Large intestine (tissue), 3 donors: Measurements from ENCODE around the gene COL5A3. TPM values are rescaled to one million over a fixed set of nuclear protein-coding genes. Genes with fewer than 3 reads are reported as not detected.
A peak's percentile ranks its signal among the peaks of the same experiment; 100 is the strongest.

Experiments used
- DNase-seq, 2 donors: peaks; one replicate each; pipeline versions ENCODE4 v3.0.0 to v3.0.0-alpha.2; 2013
- H3K27ac ChIP-seq: one replicate; pipeline ENCODE4 v1.5.1; 2013; ENCODE audit warnings: low read length
- H3K27me3 ChIP-seq: 2 replicates; pipeline ENCODE4 v1.6.1; 2013; ENCODE audit warnings: low read length; ENCODE audit not compliant: control insufficient read depth, insufficient read depth
- H3K36me3 ChIP-seq: 2 replicates; pipeline ENCODE4 v1.6.1; 2013; ENCODE audit warnings: low read length; ENCODE audit not compliant: control insufficient read depth, insufficient read depth
- H3K4me1 ChIP-seq: one replicate; pipeline ENCODE4 v1.6.1; 2013; ENCODE audit warnings: low read length; ENCODE audit not compliant: control insufficient read depth, insufficient read depth
- H3K4me3 ChIP-seq: one replicate; pipeline ENCODE4 v1.5.1; 2013; ENCODE audit warnings: low read length
- H3K9me3 ChIP-seq: one replicate; pipeline ENCODE4 v1.6.1; 2013; ENCODE audit warnings: mild to moderate bottlenecking, low read depth, low read length, moderate library complexity; ENCODE audit not compliant: control insufficient read depth
- WGBS: methylation state at CpG from one replicate; pipeline ENCODE4 v1.1.5; 2013; ENCODE audit warnings: low lambda C conversion rate; ENCODE audit not compliant: insufficient coverage; 5-methylcytosine and 5-hydroxymethylcytosine counted together
- polyA plus RNA-seq: library from polyadenylated mRNA; unstranded; fragments of 120-200 nt; gene quantifications from one replicate; pipeline ENCODE4 v1.2.1, GENCODE V29; 2013

COL5A3 gene
- polyA plus RNA-seq, 1 donor: 5.6 TPM

DNA sequence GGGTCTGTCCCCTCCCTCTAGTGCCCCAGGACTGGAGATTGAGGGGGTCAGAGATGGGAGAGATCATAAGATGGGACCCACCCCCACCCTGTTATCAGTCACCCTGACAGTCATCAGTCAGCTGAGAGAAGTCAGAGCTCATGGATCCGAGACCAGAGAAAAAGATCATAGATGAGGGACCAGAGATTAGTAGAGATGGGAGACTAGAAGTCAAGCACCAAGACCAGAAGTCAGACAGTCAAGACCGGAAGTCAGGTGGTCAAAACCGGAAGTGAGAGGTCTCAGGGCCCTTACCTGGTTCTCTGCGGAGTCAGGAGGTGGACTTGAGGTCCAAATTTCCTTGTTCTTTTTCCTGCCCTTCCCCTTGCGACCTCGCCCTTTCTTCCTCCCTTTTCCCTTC, 7.0 kb downstream of the COL5A3 start:
- no peak for DNase-seq
- Histone ChIP-seq H3K27ac (no peak overlapping the region), H3K4me1 (no peaks in the 10 kb centered on the region), H3K27me3 (peaks cover 9% of the 10 kb centered on the region), H3K36me3 (no peaks in the 10 kb centered on the region), H3K4me3 (no peak overlapping the region), H3K9me3 (no peaks in the 10 kb centered on the region)
- WGBS: 40% methylated on average over 1 of the region's 6 CpGs

DNA sequence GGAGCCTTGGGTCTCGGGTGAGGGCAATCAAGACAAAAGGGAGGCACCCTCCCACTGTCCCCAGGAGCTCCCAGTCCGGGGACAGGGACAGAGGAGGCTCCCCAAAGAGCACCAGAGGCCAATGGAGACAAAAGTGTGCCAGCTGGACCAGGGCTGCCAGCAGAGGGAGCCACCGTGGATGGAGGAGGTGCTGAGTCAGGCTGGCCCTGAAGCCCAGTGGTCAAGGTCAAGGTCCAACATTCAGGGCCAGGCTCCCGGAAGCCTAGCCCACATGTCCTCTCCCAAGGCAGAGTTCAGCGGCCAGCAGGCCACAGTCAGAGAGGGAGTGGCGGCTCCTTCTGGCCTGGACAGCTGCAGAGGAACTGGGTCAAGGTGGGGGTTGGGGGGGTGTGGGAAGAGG, 8.4 kb downstream of the COL5A3 start:
- Histone ChIP-seq H3K4me3 (no peak overlapping the region), H3K27ac (no peak overlapping the region), H3K4me1 (no peaks in the 10 kb centered on the region), H3K36me3 (no peaks in the 10 kb centered on the region), H3K9me3 (no peaks in the 10 kb centered on the region), H3K27me3 (peaks cover 4% of the 10 kb centered on the region)
- WGBS: no CpG with 5 or more reads among the region's 6 CpGs
- DNase-seq: peak in 1 of 2 donors; percentile 22

DNA sequence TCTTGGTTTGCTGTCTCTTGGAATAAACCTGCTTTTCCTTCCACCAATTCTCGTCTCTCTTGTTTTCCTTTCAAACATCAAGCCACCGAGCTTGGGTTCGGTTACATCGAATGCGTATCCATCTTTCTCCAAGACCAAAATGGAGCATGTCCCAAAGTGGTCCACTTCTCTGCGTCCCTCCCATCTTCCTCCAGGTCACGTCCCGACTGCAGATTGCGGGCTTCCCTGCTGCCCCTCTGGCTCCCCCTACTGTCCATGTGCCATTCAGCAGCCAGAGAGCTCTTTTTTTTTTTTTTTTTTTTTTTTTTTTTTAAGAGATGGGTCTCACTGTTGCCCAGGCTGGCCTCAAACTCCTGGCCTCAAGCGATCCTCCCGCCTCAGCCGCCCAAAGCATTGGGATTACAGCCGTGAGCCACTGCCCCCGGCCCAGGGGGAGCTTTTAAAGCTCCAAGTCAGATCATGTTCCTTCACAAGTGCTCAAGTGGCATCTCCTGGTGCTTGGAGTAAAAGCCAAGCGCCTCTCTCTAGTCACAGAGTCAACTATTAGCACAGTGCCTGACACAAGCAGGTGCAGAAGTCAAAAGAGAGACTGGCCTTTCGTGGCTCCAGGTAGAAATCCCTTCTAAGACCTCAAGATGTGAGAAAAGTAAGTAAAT, 10.0 kb downstream of the COL5A3 start:
- Histone ChIP-seq H3K4me3 (no peak overlapping the region), H3K4me1 (no peaks in the 10 kb centered on the region), H3K27me3 (peaks cover 4% of the 10 kb centered on the region), H3K9me3 (no peaks in the 10 kb centered on the region), H3K27ac (no peak overlapping the region), H3K36me3 (no peaks in the 10 kb centered on the region)
- peak; percentile 31 to 38 for DNase-seq
- WGBS: 10% methylated on average over 5 of the region's 16 CpGs

DNA sequence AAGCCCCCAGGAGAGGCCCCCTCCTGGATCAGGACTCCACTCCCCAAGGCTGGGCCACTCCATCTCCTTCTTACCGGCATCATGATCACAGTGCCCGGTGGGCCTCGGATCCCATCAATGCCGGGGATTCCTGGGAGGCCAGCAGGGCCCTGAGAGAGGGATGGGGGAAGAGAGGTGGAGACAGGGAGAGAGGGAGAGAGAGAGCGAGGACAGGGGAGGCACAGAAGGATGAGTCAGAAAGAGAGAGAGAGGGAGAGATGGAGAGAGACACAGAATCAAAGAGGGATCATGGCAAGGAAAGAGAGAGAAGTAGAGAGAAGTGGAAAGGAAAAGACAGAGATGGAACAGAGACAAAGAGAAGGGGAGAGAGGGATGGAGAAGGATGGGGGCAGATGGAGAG, 13.8 kb downstream of the COL5A3 start:
- no peaks in the 10 kb centered on the region for H3K27me3 ChIP-seq
- WGBS: 42% methylated on average over 2 of the region's 5 CpGs
- no peak for DNase-seq
- no peak overlapping the region for H3K27ac ChIP-seq
- H3K4me3 ChIP-seq: no peak overlapping the region
- no peaks in the 10 kb centered on the region for H3K4me1 ChIP-seq
- H3K36me3 ChIP-seq: no peaks in the 10 kb centered on the region
- H3K9me3 ChIP-seq: no peaks in the 10 kb centered on the region

DNA sequence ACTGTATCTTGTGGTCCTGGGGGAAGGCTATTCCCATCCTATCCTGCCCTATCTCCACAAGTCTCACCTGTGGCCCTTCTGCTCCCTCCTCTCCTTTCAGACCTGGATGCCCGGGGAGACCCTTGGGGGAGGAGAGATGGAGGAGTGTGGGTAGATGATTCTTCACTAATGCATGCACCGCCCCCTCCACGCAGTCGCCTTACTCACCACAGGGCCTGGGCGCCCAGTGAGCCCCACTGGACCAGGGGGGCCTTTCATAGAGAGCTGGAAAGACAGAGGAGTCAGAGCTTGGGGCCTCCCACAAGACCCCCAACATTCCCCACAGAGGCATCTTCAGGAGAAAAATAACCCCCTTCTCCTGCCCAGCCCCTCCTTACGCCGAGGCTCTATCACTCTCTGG, 14.3 kb downstream of the COL5A3 start:
- no peak for DNase-seq
- Histone ChIP-seq H3K4me1 (no peaks in the 10 kb centered on the region), H3K27me3 (no peaks in the 10 kb centered on the region)

DNA sequence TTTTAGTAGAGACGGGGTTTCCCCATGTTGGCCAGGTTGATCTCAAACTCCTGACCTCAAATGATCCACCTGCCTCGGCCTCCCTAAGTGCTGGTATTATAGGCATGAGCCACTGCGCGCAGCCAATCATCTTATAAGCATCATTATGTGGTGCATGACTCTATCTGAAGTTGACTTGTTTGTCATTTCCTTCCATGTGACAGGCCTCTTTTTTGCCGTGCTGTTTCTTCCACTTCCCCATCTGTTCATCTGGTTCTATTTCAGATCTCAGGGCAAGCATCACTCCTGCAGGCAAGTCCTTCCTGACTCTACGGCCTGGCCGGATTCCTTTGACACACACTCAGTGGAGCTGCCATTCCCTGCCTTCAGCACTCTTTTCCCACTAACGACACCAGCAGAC, 15.2 kb downstream of the COL5A3 start:
- Histone ChIP-seq H3K4me3 (no peak overlapping the region), H3K27ac (no peak overlapping the region), H3K27me3 (no peaks in the 10 kb centered on the region), H3K4me1 (no peaks in the 10 kb centered on the region), H3K36me3 (no peaks in the 10 kb centered on the region), H3K9me3 (no peaks in the 10 kb centered on the region)
- 71% methylated on average over 1 of the region's 8 CpGs for WGBS
- no peak for DNase-seq

More for the DNA sequence above, 14.3 kb downstream of the COL5A3 start:
- no CpG with 5 or more reads among the region's 7 CpGs for WGBS
- Histone ChIP-seq H3K36me3 (no peaks in the 10 kb centered on the region), H3K9me3 (no peaks in the 10 kb centered on the region), H3K4me3 (no peak overlapping the region), H3K27ac (no peak overlapping the region)

DNA sequence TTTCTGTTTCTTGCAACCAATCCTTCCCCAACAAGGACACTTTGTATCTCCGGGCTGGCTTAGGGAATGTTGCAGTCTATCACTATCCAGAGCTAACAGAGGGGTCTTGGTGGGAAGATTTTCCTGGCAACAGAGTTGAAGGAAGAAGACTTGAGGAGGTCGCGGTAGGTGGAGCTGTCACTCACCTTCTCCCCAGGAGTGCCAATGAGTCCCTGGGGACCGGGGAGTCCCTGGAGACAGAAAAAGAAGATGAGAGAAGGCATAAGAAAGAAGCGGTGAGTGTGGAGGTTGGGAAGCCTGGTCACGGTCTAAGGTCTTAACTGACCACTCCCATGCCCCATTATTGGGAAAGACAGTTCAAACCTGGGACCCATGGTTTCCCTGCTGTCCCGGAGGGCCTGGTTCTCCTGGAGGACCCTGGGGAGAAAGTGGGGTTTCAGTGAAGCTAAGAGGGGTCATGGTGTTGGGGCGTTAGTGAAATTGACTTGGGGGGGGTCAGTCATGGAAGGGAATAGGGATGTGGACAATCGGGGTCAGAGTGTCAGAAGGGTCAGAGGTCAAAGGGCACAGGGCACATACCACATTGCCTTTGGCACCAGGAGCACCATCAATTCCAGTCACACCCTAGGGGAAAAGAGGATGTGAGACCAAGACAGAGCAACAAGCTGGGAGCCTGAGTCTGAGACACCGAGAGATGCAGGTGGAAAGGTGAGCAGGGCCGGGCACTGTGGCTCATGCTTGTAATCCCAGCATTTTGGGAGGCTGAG, 18.7 kb downstream of the COL5A3 start:
- Histone ChIP-seq H3K27ac (no peak overlapping the region), H3K36me3 (no peaks in the 10 kb centered on the region), H3K4me3 (no peak overlapping the region), H3K27me3 (no peaks in the 10 kb centered on the region), H3K4me1 (no peaks in the 10 kb centered on the region), H3K9me3 (no peaks in the 10 kb centered on the region)
- WGBS: no CpG with 5 or more reads among the region's 11 CpGs
- no peak for DNase-seq

DNA sequence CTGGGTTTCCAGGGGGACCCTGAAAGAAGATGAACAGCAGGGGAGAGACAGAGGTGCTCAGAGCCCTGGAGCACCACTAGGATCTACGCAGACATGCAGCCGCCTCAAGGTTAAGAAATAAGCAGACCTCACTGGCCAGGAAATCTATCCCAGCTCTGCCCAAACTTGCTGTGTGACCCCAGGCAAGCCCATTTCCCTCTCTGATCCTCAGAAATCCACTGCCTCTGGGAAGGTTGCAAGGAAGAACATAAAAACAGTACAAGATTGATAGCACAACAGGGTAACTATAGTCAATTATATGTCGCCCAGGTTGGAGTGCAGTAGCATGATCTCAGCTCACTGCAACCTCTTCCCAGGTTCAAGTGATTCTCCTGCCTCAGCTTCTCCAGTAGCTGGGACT, 20.8 kb downstream of the COL5A3 start:
- Histone ChIP-seq H3K36me3 (no peaks in the 10 kb centered on the region), H3K27me3 (no peaks in the 10 kb centered on the region), H3K4me1 (no peaks in the 10 kb centered on the region), H3K9me3 (no peaks in the 10 kb centered on the region), H3K27ac (no peak overlapping the region), H3K4me3 (no peak overlapping the region)
- WGBS: no CpG with 5 or more reads among the region's 3 CpGs
- DNase-seq: no peak

DNA sequence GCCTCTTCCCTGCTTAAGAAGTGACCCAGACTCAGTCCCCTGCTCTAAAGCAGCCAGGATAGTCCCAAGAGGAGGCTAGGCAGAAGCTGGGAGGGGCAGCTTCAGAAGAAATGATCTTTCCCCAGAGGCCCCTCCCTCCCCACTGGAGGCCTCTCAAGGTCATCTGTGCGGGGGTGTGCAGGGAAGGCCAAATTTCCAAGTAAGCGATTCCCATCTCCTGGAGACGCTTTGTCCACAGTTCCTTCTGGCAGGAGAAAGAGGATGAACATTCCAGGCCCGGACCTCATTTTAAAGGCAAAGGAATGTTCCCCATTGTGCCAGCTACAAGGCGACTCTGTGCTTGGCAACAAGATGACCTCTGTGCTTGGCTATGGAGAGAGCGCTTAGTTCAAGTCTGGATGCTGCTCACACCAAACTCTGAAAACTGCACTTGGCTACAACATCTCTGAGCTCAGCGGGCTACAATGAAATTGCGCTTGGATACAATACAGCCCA, 23.5 kb downstream of the COL5A3 start:
- Histone ChIP-seq H3K4me3 (no peak overlapping the region), H3K9me3 (no peaks in the 10 kb centered on the region), H3K27me3 (no peaks in the 10 kb centered on the region), H3K27ac (no peak overlapping the region), H3K36me3 (no peaks in the 10 kb centered on the region), H3K4me1 (no peaks in the 10 kb centered on the region)
- DNase-seq: no peak
- WGBS: no CpG with 5 or more reads among the region's 8 CpGs

DNA sequence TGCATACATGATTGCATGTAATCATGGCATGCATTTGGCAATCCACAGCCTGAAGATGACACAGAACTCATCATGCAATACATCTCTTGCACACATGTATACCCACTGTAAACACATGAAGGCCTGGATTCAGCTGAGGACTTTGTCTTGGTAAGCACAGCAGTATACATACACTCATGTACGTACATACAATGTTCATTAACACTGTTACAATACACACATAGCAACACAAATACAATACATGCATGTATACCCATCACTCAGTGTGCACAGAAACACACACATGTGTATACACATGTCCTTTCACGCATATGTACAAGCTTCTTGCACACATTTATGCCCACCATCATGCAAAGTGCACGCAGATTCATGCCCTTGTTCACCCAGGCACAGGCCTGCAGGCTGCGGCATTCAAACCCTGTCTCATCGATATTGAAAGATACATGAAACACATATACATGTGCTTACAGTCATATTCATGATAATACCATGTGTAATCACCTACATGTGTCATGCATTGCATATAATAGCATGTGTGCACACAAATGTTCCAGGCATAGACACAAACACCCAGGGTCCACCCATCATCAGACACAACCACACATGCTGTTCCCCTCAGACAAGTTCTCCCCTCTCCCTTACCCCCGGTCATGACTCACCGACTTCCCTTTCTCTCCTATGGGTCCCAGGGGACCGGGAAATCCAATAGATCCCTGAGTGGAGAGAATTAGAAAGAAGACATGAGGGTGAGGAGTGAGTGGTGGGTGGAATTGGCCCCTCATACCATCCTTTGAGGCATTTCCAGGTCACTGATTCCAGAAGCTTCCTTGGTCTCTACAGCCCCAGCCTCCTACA, 28.7 kb downstream of the COL5A3 start:
- H3K36me3 ChIP-seq: no peaks in the 10 kb centered on the region
- H3K27me3 ChIP-seq: no peaks in the 10 kb centered on the region
- WGBS: no CpG with 5 or more reads among the region's 8 CpGs
- no peaks in the 10 kb centered on the region for H3K9me3 ChIP-seq
- H3K4me1 ChIP-seq: no peaks in the 10 kb centered on the region
- DNase-seq: no peak
- H3K4me3 ChIP-seq: no peak overlapping the region
- H3K27ac ChIP-seq: no peak overlapping the region
